ENCODE data around the gene CDC42EP1.

The CDC42EP1 gene

GRCh38 chr22:37610480-37611129, 50.3 kb downstream of the CDC42EP1 start:
- no peak for DNase-seq (ENCODE audit: low read depth, low spot score)

GRCh38 chr22:37611207-37611606, 50.9 kb downstream of the CDC42EP1 start:
- DNase-seq (ENCODE audit: low read depth, low spot score): no peak

- no peak for DNase-seq (ENCODE audit: low read depth, low spot score)
These were observed 56.2 kb downstream of the CDC42EP1 start for GRCh38 chr22:37616201-37617083.

GRCh38 chr22:37617431-37617830, 57.2 kb downstream of the CDC42EP1 start:
- DNase-seq (ENCODE audit: low read depth, low spot score): no peak

- DNase-seq (ENCODE audit: low read depth, low spot score): no peak
These were observed 57.9 kb downstream of the CDC42EP1 start for GRCh38 chr22:37618072-37618656.

GRCh38 chr22:37618674-37619073, 58.4 kb downstream of the CDC42EP1 start:
- no peak for DNase-seq (ENCODE audit: low read depth, low spot score)

All from iPS DF 19.7 (cell line).